OCI-LY1 (cell line): Measurements from ENCODE around the gene AAK1.

Source experiments
- EZH2 ChIP-seq: fragments of 200-600 bp; sonication (generic), shearing (Covaris generic); IDR thresholded peaks from 2 replicates; pipeline ENCODE4 v1.8.0; 2017; ENCODE audit warnings: borderline replicate concordance, mixed run types, mild to moderate bottlenecking, antibody characterized with exemption, low read length, moderate library complexity, mixed read lengths
- TF ChIP-seq, protein P1 (sequence below): fragments of 200-600 bp; sonication (generic), shearing (Covaris generic); IDR thresholded peaks from 2 replicates; pipeline ENCODE4 v1.5.1; 2017; ENCODE audit warnings: mild to moderate bottlenecking, antibody characterized with exemption, low read length, moderate library complexity, mixed read lengths

- TF ChIP-seq, protein P1, sequence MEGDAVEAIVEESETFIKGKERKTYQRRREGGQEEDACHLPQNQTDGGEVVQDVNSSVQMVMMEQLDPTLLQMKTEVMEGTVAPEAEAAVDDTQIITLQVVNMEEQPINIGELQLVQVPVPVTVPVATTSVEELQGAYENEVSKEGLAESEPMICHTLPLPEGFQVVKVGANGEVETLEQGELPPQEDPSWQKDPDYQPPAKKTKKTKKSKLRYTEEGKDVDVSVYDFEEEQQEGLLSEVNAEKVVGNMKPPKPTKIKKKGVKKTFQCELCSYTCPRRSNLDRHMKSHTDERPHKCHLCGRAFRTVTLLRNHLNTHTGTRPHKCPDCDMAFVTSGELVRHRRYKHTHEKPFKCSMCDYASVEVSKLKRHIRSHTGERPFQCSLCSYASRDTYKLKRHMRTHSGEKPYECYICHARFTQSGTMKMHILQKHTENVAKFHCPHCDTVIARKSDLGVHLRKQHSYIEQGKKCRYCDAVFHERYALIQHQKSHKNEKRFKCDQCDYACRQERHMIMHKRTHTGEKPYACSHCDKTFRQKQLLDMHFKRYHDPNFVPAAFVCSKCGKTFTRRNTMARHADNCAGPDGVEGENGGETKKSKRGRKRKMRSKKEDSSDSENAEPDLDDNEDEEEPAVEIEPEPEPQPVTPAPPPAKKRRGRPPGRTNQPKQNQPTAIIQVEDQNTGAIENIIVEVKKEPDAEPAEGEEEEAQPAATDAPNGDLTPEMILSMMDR: no peak
- TF ChIP-seq EZH2: no peak
These were observed 151.7 kb downstream of the AAK1 start for GRCh38 chr2:69491864-69492263.
